PC-3 (cell line): ENCODE measurements around the gene PAM16. TPM values are rescaled to one million over a fixed set of nuclear protein-coding genes. Genes with fewer than 3 reads are reported as not detected.

Source experiments
- ATAC-seq: fragments of 200-7000 bp; cut with Tn5 transposase; 2 replicates; pipeline ENCODE4 v1.9.1; 2020; ENCODE audit warnings: mild to moderate bottlenecking, moderate library complexity
- BruUV-seq: library from RNA; stranded (reverse); fragments of 400-500 nt; replicated peaks from 2 replicates; lab custom pipeline; 2021; lab: Mats Ljungman, UMichigan
- CTCF ChIA-PET: fragments of 300-600 bp; sonication (Branson Sonifier 250); formaldehyde crosslinking; loops from one replicate; lab custom pipeline; 2022; ENCODE audit warnings: antibody characterized with exemption; lab: Charles Lee
- POLR2A ChIA-PET: fragments of 300-600 bp; sonication (Branson Sonifier 250); formaldehyde crosslinking; loops from one replicate; lab custom pipeline; 2022; ENCODE audit warnings: antibody characterized with exemption; ENCODE audit not compliant: unreplicated experiment; lab: Charles Lee
- DNase-seq: peaks from one replicate; pipeline ENCODE4 v3.0.0-alpha.2; 2015
- H2AFZ ChIP-seq: fragments of 300-600 bp; sonication (generic); 2 replicates; pipeline ENCODE4 v1.6.0; 2016; ENCODE audit warnings: antibody characterized with exemption, low read length
- H3F3A ChIP-seq: fragments of 300-600 bp; sonication (generic); one replicate; pipeline ENCODE4 v1.6.0; 2017; ENCODE audit warnings: antibody characterized with exemption, low read length, control low read depth, mild to moderate bottlenecking; ENCODE audit not compliant: unreplicated experiment
- H3K27ac ChIP-seq: fragments of 300-600 bp; sonication (generic); 2 replicates; pipeline ENCODE4 v1.5.1; 2016; ENCODE audit warnings: mild to moderate bottlenecking, low read length
- H3K27me3 ChIP-seq: fragments of 300-600 bp; sonication (generic); 2 replicates; pipeline ENCODE4 v1.6.1; 2016; ENCODE audit warnings: low read length, mixed read lengths
- H3K36me3 ChIP-seq: fragments of 300-600 bp; sonication (generic); 2 replicates; pipeline ENCODE4 v1.6.1; 2016; ENCODE audit warnings: low read depth, mixed run types, low read length, mixed read lengths
- H3K4me1 ChIP-seq: fragments of 300-600 bp; sonication (generic); 2 replicates; pipeline ENCODE4 v1.5.1; 2016; ENCODE audit warnings: low read length; ENCODE audit not compliant: insufficient read depth
- H3K4me2 ChIP-seq: fragments of 300-600 bp; sonication (generic); 2 replicates; pipeline ENCODE4 v1.6.0; 2016; ENCODE audit warnings: low read length
- H3K4me3 ChIP-seq: fragments of 300-600 bp; sonication (generic); 2 replicates; pipeline ENCODE4 v1.5.1; 2016; ENCODE audit warnings: mild to moderate bottlenecking, low read length, mixed read lengths
- H3K79me2 ChIP-seq: fragments of 300-600 bp; sonication (generic); 2 replicates; pipeline ENCODE4 v1.6.1; 2017; ENCODE audit warnings: low read length, mixed read lengths
- H3K9ac ChIP-seq: fragments of 300-600 bp; sonication (generic); 2 replicates; pipeline ENCODE4 v1.6.0; 2016; ENCODE audit warnings: mild to moderate bottlenecking, low read length
- H3K9me2 ChIP-seq: fragments of 300-600 bp; sonication (generic); replicated peaks from 2 replicates; pipeline ENCODE4 v1.6.1; 2016; ENCODE audit warnings: mixed run types, low read length, mixed read lengths
- H3K9me3 ChIP-seq: fragments of 300-600 bp; sonication (generic); 2 replicates; pipeline ENCODE4 v1.6.1; 2016; ENCODE audit warnings: low read length, mixed read lengths
- H4K20me1 ChIP-seq: fragments of 300-600 bp; sonication (generic); 2 replicates; pipeline ENCODE4 v1.6.1; 2016; ENCODE audit warnings: low read length, mixed read lengths
- CTCF ChIP-seq: fragments of 300-600 bp; sonication (generic); conservative IDR thresholded peaks from 2 replicates; pipeline ENCODE4 v1.5.1; 2017; ENCODE audit warnings: antibody characterized with exemption, low read depth, mild to moderate bottlenecking, low read length
- EZH2 ChIP-seq: fragments of 300-600 bp; sonication (generic); IDR thresholded peaks from one replicate; pipeline ENCODE4 v1.6.1; 2017; ENCODE audit warnings: antibody characterized with exemption, mild to moderate bottlenecking, low read length; ENCODE audit not compliant: unreplicated experiment
- EZH2phosphoT487 ChIP-seq: fragments of 300-600 bp; sonication (generic); IDR thresholded peaks from 2 replicates; pipeline ENCODE4 v1.6.1; 2018; ENCODE audit warnings: mild to moderate bottlenecking, antibody characterized with exemption, low read length, borderline replicate concordance
- intact Hi-C: fragments of 100-400 bp; cut with micrococcal nuclease; formaldehyde crosslinking; loops from 2 replicates; pipeline ENCODE4 v1.9.0; 2023
- total RNA-seq: library from RNA; depleted of rRNA; stranded (reverse); fragments of >200 nt; gene quantifications from 2 replicates; pipeline ENCODE4 v1.2.3, GENCODE V29; 2014

The PAM16 gene
- total RNA-seq, 1 experiment from 2014 or later = 95.5 TPM

- H3K9ac ChIP-seq = no peak overlapping the region
- intact Hi-C loops = no loop called here
- H3K4me2 ChIP-seq = no peak overlapping the region
- H3K4me3 ChIP-seq = no peak overlapping the region
- H3K79me2 ChIP-seq = peaks cover 52% of the 10 kb centered on the region
- H3K27ac ChIP-seq = no peak overlapping the region
- no peaks in the 10 kb centered on the region for H3K9me2 ChIP-seq
- H3K4me1 ChIP-seq = no peaks in the 10 kb centered on the region
- no peaks in the 10 kb centered on the region for H3K27me3 ChIP-seq
- no peaks in the 10 kb centered on the region for H4K20me1 ChIP-seq
- no peak overlapping the region for H2AFZ ChIP-seq
- DNase-seq = no peak
- no TSS peak for BruUV-seq
- ChIA-PET POLR2A (no interaction called here), CTCF (no interaction called here)
- TF ChIP-seq EZH2phosphoT487 = no peak
- no peak for TF ChIP-seq CTCF
- no peak for TF ChIP-seq EZH2
- no peaks in the 10 kb centered on the region for H3K36me3 ChIP-seq
- ATAC-seq = no peak
- no peaks in the 10 kb centered on the region for H3F3A ChIP-seq
- no peaks in the 10 kb centered on the region for H3K9me3 ChIP-seq
Measured at GRCh38 chr16:4323845-4324488, 27.2 kb downstream of the PAM16 start.

- TF ChIP-seq EZH2 (no peak), EZH2phosphoT487 (no peak), CTCF (no peak)
- Histone ChIP-seq H3K9me2 (no peaks in the 10 kb centered on the region), H3K27me3 (no peaks in the 10 kb centered on the region), H3K4me2 (no peak overlapping the region), H4K20me1 (no peaks in the 10 kb centered on the region), H3K4me1 (no peaks in the 10 kb centered on the region), H3K9me3 (no peaks in the 10 kb centered on the region), H3F3A (no peaks in the 10 kb centered on the region), H3K79me2 (peaks cover 59% of the 10 kb centered on the region), H3K36me3 (no peaks in the 10 kb centered on the region), H3K27ac (no peak overlapping the region), H3K4me3 (no peak overlapping the region), H3K9ac (no peak overlapping the region), H2AFZ (no peak overlapping the region)
- POLR2A ChIA-PET = no interaction called here
- intact Hi-C loops = no loop called here
- DNase-seq (no peak), ATAC-seq (peak; percentile 49; the same call in 1 of the 2 replicates)
- BruUV-seq = no TSS peak
- CTCF ChIA-PET = interaction anchor here (0.6 kb wide), 1 partner anchor 33 kb away, joined by 3 read pairs; no protein-coding TSS in a partner anchor
Measured at GRCh38 chr16:4323071-4323844, 27.9 kb downstream of the PAM16 start.
